H1 (cell line): ENCODE data around the gene TACC2. TPM values are rescaled to one million over a fixed set of nuclear protein-coding genes. Genes with fewer than 3 reads are reported as not detected.

Experiments
- CTCF ChIA-PET: fragments of 300-600 bp; sonication (Branson Sonifier 250); formaldehyde crosslinking; loops from one replicate; lab custom pipeline; 2021; ENCODE audit not compliant: partially characterized antibody; lab: Charles Lee
- POLR2A ChIA-PET: fragments of 300-600 bp; sonication (Branson Sonifier 250); formaldehyde crosslinking; loops from one replicate; lab custom pipeline; 2021; ENCODE audit warnings: inconsistent platforms; ENCODE audit not compliant: partially characterized antibody; lab: Charles Lee
- DNase-seq, 2 experiments: peaks; one replicate each; pipeline versions ENCODE4 v3.0.0 to v3.0.0-alpha.2; 2010 to 2022; ENCODE audit warnings: low spot score in 2 of 2, low read depth in 1 of 2, mixed read lengths in 1 of 2
- FAIRE-seq: peaks from 2 replicates; lab custom pipeline; 2011; peaks lifted over from hg19 to GRCh38; lab: Jason Lieb, UNC
- H2AFZ ChIP-seq: 2 replicates; pipeline ENCODE4 v1.8.1; 2012; ENCODE audit warnings: low read length, inconsistent platforms
- H2AK5ac ChIP-seq: 2 replicates; pipeline ENCODE4 v1.6.1; 2013; ENCODE audit warnings: low read depth, low read length
- H2BK120ac ChIP-seq: replicated peaks from 2 replicates; pipeline ENCODE3; 2013; ENCODE audit warnings: low read depth, low read length, inconsistent platforms
- H2BK12ac ChIP-seq: 2 replicates; pipeline ENCODE4 v1.6.1; 2013; ENCODE audit warnings: low read depth, low read length
- H2BK15ac ChIP-seq: 2 replicates; pipeline ENCODE4 v1.6.1; 2013; ENCODE audit warnings: low read length
- H2BK20ac ChIP-seq: 2 replicates; pipeline ENCODE4 v1.6.1; 2013; ENCODE audit warnings: low read length
- H2BK5ac ChIP-seq: 2 replicates; pipeline ENCODE4 v1.6.1; 2013; ENCODE audit warnings: low read depth, low read length
- H3K14ac ChIP-seq: 2 replicates; pipeline ENCODE4 v1.6.1; 2013; ENCODE audit warnings: inconsistent platforms; ENCODE audit not compliant: insufficient read length
- H3K18ac ChIP-seq: 2 replicates; pipeline ENCODE4 v1.6.1; 2013; ENCODE audit warnings: low read length; ENCODE audit errors: extremely low read depth
- H3K23ac ChIP-seq: 2 replicates; pipeline ENCODE4 v1.6.1; 2013; ENCODE audit warnings: inconsistent platforms; ENCODE audit not compliant: insufficient read length
- H3K23me2 ChIP-seq: 2 replicates; pipeline ENCODE4 v1.6.1; 2013; ENCODE audit warnings: low read depth, low read length
- H3K27ac ChIP-seq: 2 replicates; pipeline ENCODE4 v1.6.1; 2011; ENCODE audit warnings: low read depth, low read length, inconsistent platforms
- H3K27me3 ChIP-seq, 4 experiments: replicated peaks in 1 of 4; 1 replicate in 1 of 4; 2 replicates in 3 of 4; pipeline versions ENCODE4 v1.6.1 to v1.8.1; 2011 to 2013; ENCODE audit warnings: low read length in 3 of 4, mild to moderate bottlenecking in 3 of 4, inconsistent platforms in 2 of 4, mixed read lengths in 2 of 4, moderate library complexity in 1 of 4; ENCODE audit not compliant: control insufficient read depth in 3 of 4, insufficient read depth in 3 of 4; ENCODE audit errors: extremely low read depth in 1 of 4
- H3K36me3 ChIP-seq, 4 experiments: 2 replicates each; pipeline versions ENCODE4 v1.6.1 to v1.8.1; 2011 to 2013; ENCODE audit warnings: mild to moderate bottlenecking in 4 of 4, low read length in 3 of 4, moderate library complexity in 2 of 4, control low read depth in 1 of 4, inconsistent platforms in 1 of 4; ENCODE audit not compliant: insufficient read depth in 4 of 4, control insufficient read depth in 2 of 4
- H3K4ac ChIP-seq: replicated peaks from 2 replicates; pipeline ENCODE3; 2013; ENCODE audit warnings: low read length, low read depth, mixed read lengths, inconsistent platforms; ENCODE audit not compliant: insufficient read length
- H3K4me1 ChIP-seq, 4 experiments: replicated peaks in 1 of 4; 1 replicate in 1 of 4; 2 replicates in 3 of 4; pipeline versions ENCODE4 v1.6.1 to v1.8.1; 2011 to 2013; ENCODE audit warnings: low read length in 3 of 4, inconsistent platforms in 2 of 4, mixed read lengths in 1 of 4; ENCODE audit not compliant: insufficient read depth in 4 of 4, control insufficient read depth in 3 of 4
- H3K4me2 ChIP-seq, 2 experiments: 2 replicates each; pipeline versions ENCODE4 v1.6.1 to v1.8.1; 2011 to 2013; ENCODE audit warnings: low read depth in 2 of 2, low read length in 2 of 2, control low read depth in 1 of 2, inconsistent platforms in 1 of 2, mild to moderate bottlenecking in 1 of 2; ENCODE audit not compliant: insufficient read depth in 1 of 2
- H3K4me3 ChIP-seq, 4 experiments: fragments of 200-600, 300-600 bp in 1 of 4; sonication (generic), shearing (Covaris generic), sonication (Bioruptor Twin) in 1 of 4; 2 replicates each; pipeline versions ENCODE4 v1.5.1 to v1.8.1; 2011 to 2016; ENCODE audit warnings: low read length in 4 of 4, low read depth in 3 of 4, control low read depth in 2 of 4, inconsistent platforms in 2 of 4, mild to moderate bottlenecking in 2 of 4, mixed read lengths in 1 of 4, moderate library complexity in 1 of 4; ENCODE audit not compliant: insufficient read depth in 2 of 4; ENCODE audit errors: extremely low read depth in 1 of 4
- H3K56ac ChIP-seq: replicated peaks from 2 replicates; pipeline ENCODE3; 2013; ENCODE audit warnings: low read depth, mild to moderate bottlenecking, mixed read lengths, low read length, inconsistent platforms; ENCODE audit not compliant: insufficient read length
- H3K79me1 ChIP-seq: 2 replicates; pipeline ENCODE4 v1.6.1; 2013; ENCODE audit warnings: low read depth, low read length, control low read depth
- H3K79me2 ChIP-seq, 2 experiments: 2 replicates each; pipeline versions ENCODE4 v1.6.1 to v1.8.1; 2012 to 2013; ENCODE audit warnings: low read length in 2 of 2, mild to moderate bottlenecking in 2 of 2, inconsistent platforms in 1 of 2; ENCODE audit not compliant: insufficient read depth in 2 of 2, control insufficient read depth in 1 of 2
- H3K9ac ChIP-seq, 4 experiments: replicated peaks in 1 of 4; 1 replicate in 1 of 4; 2 replicates in 3 of 4; pipeline versions ENCODE4 v1.6.1 to v1.8.1; 2011 to 2013; ENCODE audit warnings: low read depth in 3 of 4, low read length in 3 of 4, control low read depth in 2 of 4, mild to moderate bottlenecking in 2 of 4, moderate library complexity in 2 of 4, inconsistent platforms in 1 of 4; ENCODE audit errors: extremely low read depth in 1 of 4
- H3K9me3 ChIP-seq, 2 experiments: 2 replicates each; pipeline versions ENCODE4 v1.6.1 to v1.8.1; 2012 to 2013; ENCODE audit warnings: mild to moderate bottlenecking in 2 of 2, moderate library complexity in 2 of 2, control low read depth in 1 of 2, inconsistent platforms in 1 of 2, low read depth in 1 of 2, low read length in 1 of 2, mixed read lengths in 1 of 2; ENCODE audit not compliant: insufficient read depth in 2 of 2
- H4K20me1 ChIP-seq, 2 experiments: replicated peaks in 1 of 2; 2 replicates each; pipeline versions ENCODE3 to v1.8.1; 2011 to 2013; ENCODE audit warnings: inconsistent platforms in 2 of 2, low read length in 2 of 2, mild to moderate bottlenecking in 1 of 2; ENCODE audit not compliant: insufficient read depth in 2 of 2, control insufficient read depth in 1 of 2
- H4K5ac ChIP-seq: 2 replicates; pipeline ENCODE4 v1.6.1; 2013; ENCODE audit warnings: low read length, low read depth, mixed read lengths, inconsistent platforms; ENCODE audit not compliant: insufficient read length
- H4K8ac ChIP-seq: 2 replicates; pipeline ENCODE4 v1.8.0; 2013; ENCODE audit warnings: mild to moderate bottlenecking, moderate library complexity, low read length, inconsistent platforms; ENCODE audit not compliant: insufficient read depth; ENCODE audit errors: extremely low read depth
- H4K91ac ChIP-seq: replicated peaks from 2 replicates; pipeline ENCODE3; 2013; ENCODE audit warnings: low read length, mixed read lengths, inconsistent platforms; ENCODE audit not compliant: insufficient read length
- E2F6 ChIP-seq: IDR thresholded peaks from 2 replicates; pipeline ENCODE4 v1.6.1; 2012; ENCODE audit warnings: inconsistent platforms
- EZH2 ChIP-seq: fragments of 200-600 bp; sonication (generic); IDR thresholded peaks from 2 replicates; pipeline ENCODE4 v1.7.1; 2012; ENCODE audit warnings: low read depth, mild to moderate bottlenecking, moderate library complexity, low read length, inconsistent platforms; ENCODE audit not compliant: severe bottlenecking
- PHF8 ChIP-seq: fragments of 200-600 bp; sonication (generic); conservative IDR thresholded peaks from 2 replicates; pipeline ENCODE4 v1.7.1; 2012; ENCODE audit warnings: low read depth, mild to moderate bottlenecking, inconsistent platforms, low read length, moderate library complexity
- YY1 ChIP-seq: IDR thresholded peaks from 2 replicates; pipeline ENCODE4 v1.6.1; 2011; ENCODE audit warnings: low read depth, mild to moderate bottlenecking, low read length
- WGBS, 2 experiments: shearing (Covaris generic) in 1 of 2; methylation state at CpG; one replicate each; pipeline versions ENCODE4 v1.1.6 to v1.1.7; 2013 to 2015; ENCODE audit warnings: low lambda C conversion rate in 2 of 2, mixed read lengths in 2 of 2, inconsistent platforms in 1 of 2, low coverage in 1 of 2, missing lambda C conversion rate in 1 of 2; ENCODE audit not compliant: insufficient replicate concordance in 2 of 2, insufficient coverage in 1 of 2, insufficient read length in 1 of 2; ENCODE audit errors: extremely low coverage in 1 of 2, missing lambda C conversion rate in 1 of 2; 5-methylcytosine and 5-hydroxymethylcytosine counted together
- polyA plus RNA-seq, 7 experiments: library from polyadenylated mRNA; depleted of rRNA in 3 of 7; stranded (reverse) in 5 of 7; unstranded in 2 of 7; fragments of >200 nt in 5 of 7; fragments of 200-250 nt in 2 of 7; gene quantifications; 1 replicate in 5 of 7; 2 replicates in 1 of 7; 4 replicates in 1 of 7; pipeline versions ENCODE4 v1.2.1 to v1.2.3, GENCODE V29; 2011 to 2013; ENCODE audit warnings: missing spikeins in 2 of 7, mixed read lengths in 2 of 7
- total RNA-seq: library from RNA; stranded (reverse); fragmentation: NEBNext Ultra II Directional; extraction: Animal tissue kit (Norgen Biotek cat#: 25700); gene quantifications from 2 replicates; pipeline ENCODE4 v1.2.1, GENCODE V29; 2021

Gene TACC2
- total and polyA plus RNA-seq, 2 of the 8 experiments (the other 6 are each of a cell fraction or from before 2014, with no cell fraction given): 21.2 to 46.6 TPM

- Histone ChIP-seq H3K4me3 (no peak overlapping the region), H3K23ac (no peak overlapping the region), H3K14ac (no peak overlapping the region), H2BK120ac (no peak overlapping the region), H4K20me1 (no peaks in the 10 kb centered on the region), H3K9ac (no peak overlapping the region), H4K8ac (no peak overlapping the region), H3K9me3 (no peaks in the 10 kb centered on the region), H2BK20ac (no peak overlapping the region), H3K27ac (no peak overlapping the region), H3K79me2 (no peaks in the 10 kb centered on the region), H3K56ac (no peak overlapping the region), H2AFZ (no peak overlapping the region), H3K36me3 (no peaks in the 10 kb centered on the region), H2BK15ac (no peak overlapping the region), H2AK5ac (no peak overlapping the region), H2BK12ac (no peak overlapping the region), H3K18ac (no peak overlapping the region), H3K79me1 (no peaks in the 10 kb centered on the region), H3K4ac (no peak overlapping the region), H2BK5ac (0 out of 2 replicates have a peak overlapping the region, but pooled peaks have one; percentile 24), H3K23me2 (no peaks in the 10 kb centered on the region), H4K5ac (no peak overlapping the region), H3K4me1 (no peaks in the 10 kb centered on the region), H4K91ac (no peak overlapping the region), H3K27me3 (no peaks in the 10 kb centered on the region), H3K4me2 (no peak overlapping the region)
- no peak for TF ChIP-seq E2F6
- TF ChIP-seq YY1: no peak
- no peak for TF ChIP-seq PHF8
- TF ChIP-seq EZH2: no peak
- DNase-seq (no peak), FAIRE-seq (no peak)
- POLR2A ChIA-PET: interaction anchor here (1.4 kb wide), 1 partner anchor 14 kb away, joined by 7 read pairs; no protein-coding TSS in a partner anchor
- CTCF ChIA-PET: interaction anchor here (0.7 to 3.0 kb wide), 7 partner anchors 13 to 48 kb away, joined by 3 to 11 read pairs (median 3); no protein-coding TSS in a partner anchor
- WGBS, 2 experiments: 75% methylated on average over 2 of the region's 2 CpGs; no CpG with 5 or more reads in 1 of the 2 experiments
These were observed 110.6 kb downstream of the TACC2 start for GRCh38 chr10:122099562-122099961.
